ENCODE measurements around the gene MBNL3.

GRCh38 chrX:132518401-132518800 lies 29.6 kb upstream of the MBNL3 start:
- TF ChIP-seq POLR2A (IDR thresholded peaks at IDR 0.05; ENCODE audit: low read length) (no peak), GATA1 (IDR thresholded peaks at IDR 0.05; ENCODE audit: low read depth, low read length) (no peak)
